Pancreas (tissue), 10 donors: ENCODE measurements around the gene PRSS22. TPM values are rescaled to one million over a fixed set of nuclear protein-coding genes. Genes with fewer than 3 reads are reported as not detected.

Experiments used
- ATAC-seq, 4 donors: fragments of 200-7000 bp; cut with Tn5 transposase; one replicate each; pipeline versions ENCODE4 v1.8.0 to v1.9.1; 2020; ENCODE audit warnings: mild to moderate bottlenecking in 4 of 4, moderate library complexity in 4 of 4
- DNase-seq, 6 donors: peaks; one replicate each; pipeline ENCODE4 v3.0.0-alpha.2; 2020
- FAIRE-seq: peaks from 2 replicates; lab custom pipeline; 2012; peaks lifted over from hg19 to GRCh38; lab: Jason Lieb, UNC
- H3K27ac ChIP-seq, 4 donors: fragments of 200-600 bp; sonication (generic); 1 replicate in 3 of 4; 2 replicates in 1 of 4; pipeline versions ENCODE4 v1.5.0 to v1.8.0; 2020
- H3K27me3 ChIP-seq, 4 donors: fragments of 200-600 bp; one replicate each; pipeline ENCODE4 v1.8.0; 2021
- H3K36me3 ChIP-seq, 3 donors: fragments of 200-600 bp; sonication (generic) in 1 of 3; one replicate each; pipeline versions ENCODE4 v1.5.0 to v1.8.0; 2020 to 2021
- H3K4me1 ChIP-seq, 3 donors: fragments of 200-600 bp; one replicate each; pipeline ENCODE4 v1.8.0; 2021
- H3K4me3 ChIP-seq, 4 donors: fragments of 200-600 bp; sonication (generic) in 2 of 4; one replicate each; pipeline versions ENCODE4 v1.5.0 to v1.8.0; 2020 to 2021
- H3K9me3 ChIP-seq, 4 donors: fragments of 200-600 bp; one replicate each; pipeline ENCODE4 v1.8.0; 2021
- CTCF ChIP-seq, 4 donors: fragments of 200-600 bp; sonication (generic) in 3 of 4; IDR thresholded peaks; one replicate each; pipeline versions ENCODE4 v1.5.0 to v1.8.0; 2021; ENCODE audit warnings: antibody characterized with exemption in 4 of 4
- WGBS, 2 donors: extraction: QIAGEN DNeasy Blood & Tissue Kit; methylation state at CpG; one replicate each; pipeline ENCODE4 v1.1.7; 2013; 5-methylcytosine and 5-hydroxymethylcytosine counted together
- intact Hi-C, 3 donors: fragments of 100-400 bp; cut with DNase I; formaldehyde crosslinking; loops; one replicate each; pipeline versions ENCODE4 v1.11.1 to v1.14.2; 2022
- polyA plus RNA-seq, 2 donors: library from polyadenylated mRNA; stranded (reverse); fragments of 200-250 nt; gene quantifications; one replicate each; pipeline ENCODE4 v1.2.3, GENCODE V29; 2013
- total RNA-seq, 6 donors: library from RNA; stranded (reverse); fragmentation: NEBNext Ultra II Directional in 4 of 6; extraction: Animal tissue kit (Norgen Biotek cat#: 25700) in 4 of 6; gene quantifications; one replicate each; pipeline versions ENCODE4 v1.2.1 to v1.2.4, GENCODE V29; 2021 to 2023
- donor health status: healthy with polysubstance abuse.
- donor health status: DM: no; HTN: no; CAD: no; lungs with moderate emphysema.
- donor health status: DM: no; HTN: no; CAD: no.
- donor health status: control.
- donor health status: control.
- donor health status: Bipolar disorder and iron deficiency.
- donor health status: DM: yes; HTN: yes; CAD: no.
- donor health status: DM: no; HTN: no; CAD: no.
- donor health status: DM: no; HTN: no; CAD: no.
- donor health status: DM: yes; HTN: yes; CAD: no.

Gene PRSS22
- total and polyA plus RNA-seq, 8 donors: 8.4 to 59.5 (median 16.9) TPM

- no peak overlapping the region for H3K4me3 ChIP-seq
- intact Hi-C loops: no loop called here
- H3K27me3 ChIP-seq: no peaks in the 10 kb centered on the region
- H3K9me3 ChIP-seq: no peaks in the 10 kb centered on the region
- DNase-seq: peak in 1 of 6 donors; percentile 30
- H3K27ac ChIP-seq: no peak overlapping the region
- H3K4me1 ChIP-seq: no peaks in the 10 kb centered on the region
- FAIRE-seq: no peak
- H3K36me3 ChIP-seq: no peaks in the 10 kb centered on the region
- WGBS, 2 donors: 68 to 77% methylated on average over 15 of the region's 15 CpGs
- no peak for ATAC-seq
- no peak for TF ChIP-seq CTCF (IDR thresholded peaks at IDR 0.05)
Measured at GRCh38 chr16:2827374-2827791, 30.6 kb downstream of the PRSS22 start.

DNA sequence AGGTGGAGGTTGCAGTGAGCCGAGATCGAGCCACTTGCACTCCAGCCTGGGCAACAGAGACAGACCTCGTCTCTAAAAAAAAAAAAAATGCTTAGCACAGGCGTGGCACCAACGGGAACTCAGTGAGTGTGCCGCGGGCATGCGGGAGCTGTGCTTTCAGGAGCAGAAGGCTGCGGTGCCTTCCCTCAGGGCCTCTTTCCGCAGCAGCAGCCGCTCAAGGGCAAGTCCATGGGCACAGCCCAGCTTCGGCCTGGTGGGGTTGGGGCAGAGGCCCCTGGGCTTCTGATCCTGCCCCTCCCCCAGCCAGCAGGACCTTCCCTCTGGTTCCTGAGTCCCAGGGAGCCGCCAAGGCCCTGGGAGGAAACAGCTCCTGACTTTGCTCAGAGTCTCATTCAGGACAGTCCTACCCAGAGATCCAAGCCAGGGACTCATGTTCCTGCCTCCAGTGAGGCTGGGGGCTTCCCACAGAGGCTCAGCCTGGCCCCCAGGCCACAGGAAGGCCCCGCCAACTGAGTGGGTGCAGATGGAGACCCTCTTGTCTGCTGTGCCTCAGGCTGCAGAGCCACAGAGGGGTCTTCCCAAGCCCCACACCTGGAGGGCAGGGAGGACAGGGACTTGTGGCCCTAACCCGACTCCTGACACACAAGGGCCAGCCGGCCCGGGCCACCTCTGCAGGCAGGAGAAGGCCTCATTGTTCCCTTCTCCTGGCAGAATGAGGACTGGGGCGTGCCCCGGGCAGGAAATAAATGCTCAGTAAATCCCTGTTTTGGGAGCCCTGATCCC lies 31.2 kb downstream of the PRSS22 start:
- no peaks in the 10 kb centered on the region for H3K36me3 ChIP-seq
- ATAC-seq (no peak), DNase-seq (peak in 1 of 6 donors; percentile 41), FAIRE-seq (no peak)
- no peak overlapping the region for H3K27ac ChIP-seq
- WGBS, 2 donors: 51 to 57% methylated on average over 19 of the region's 19 CpGs
- H3K4me3 ChIP-seq: no peak overlapping the region
- H3K4me1 ChIP-seq: no peaks in the 10 kb centered on the region
- H3K27me3 ChIP-seq: no peaks in the 10 kb centered on the region
- intact Hi-C loops: no loop called here
- no peaks in the 10 kb centered on the region for H3K9me3 ChIP-seq
- TF ChIP-seq CTCF (IDR thresholded peaks at IDR 0.05): no peak

DNA sequence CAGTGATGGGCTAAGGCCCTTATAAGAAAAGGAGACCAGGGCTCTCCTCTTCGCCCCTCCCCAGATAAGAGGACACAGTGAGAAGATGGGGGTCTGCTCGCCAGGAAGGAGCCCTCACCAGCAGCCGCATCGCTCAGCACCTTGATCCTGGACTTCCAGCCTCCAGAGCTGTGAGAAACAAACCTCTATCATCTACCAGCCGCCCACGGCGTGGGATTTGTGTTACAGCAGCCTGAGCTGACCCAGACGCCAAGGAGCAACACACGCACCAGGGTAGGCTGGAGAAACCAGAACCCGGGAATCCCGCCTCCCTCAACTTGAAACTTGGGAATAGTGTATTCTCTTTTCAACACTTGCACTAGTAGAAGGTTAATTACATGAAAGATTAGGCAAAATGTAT lies 32.1 kb downstream of the PRSS22 start:
- peak in 1 of 6 donors; percentile 37 for DNase-seq
- no peaks in the 10 kb centered on the region for H3K36me3 ChIP-seq
- WGBS, 2 donors: 69% methylated on average over 10 to 11 of the region's 11 CpGs
- no peaks in the 10 kb centered on the region for H3K27me3 ChIP-seq
- H3K27ac ChIP-seq: no peak overlapping the region
- ATAC-seq: no peak
- H3K9me3 ChIP-seq: no peaks in the 10 kb centered on the region
- H3K4me3 ChIP-seq: no peak overlapping the region
- no peaks in the 10 kb centered on the region for H3K4me1 ChIP-seq
- no peak for FAIRE-seq
- TF ChIP-seq CTCF (IDR thresholded peaks at IDR 0.05): no peak
- intact Hi-C loops: no loop called here

GRCh38 chr16:2825049-2825742 lies 32.8 kb downstream of the PRSS22 start:
- H3K36me3 ChIP-seq: no peaks in the 10 kb centered on the region
- DNase-seq (peak in 1 of 6 donors; percentile 41), ATAC-seq (no peak), FAIRE-seq (no peak)
- H3K27me3 ChIP-seq: no peaks in the 10 kb centered on the region
- no peak overlapping the region for H3K4me3 ChIP-seq
- no peak for TF ChIP-seq CTCF (IDR thresholded peaks at IDR 0.05)
- H3K27ac ChIP-seq: no peak overlapping the region
- intact Hi-C loops: no loop called here
- no peaks in the 10 kb centered on the region for H3K9me3 ChIP-seq
- WGBS, 2 donors: 59 to 67% methylated on average over 26 of the region's 26 CpGs
- H3K4me1 ChIP-seq: no peaks in the 10 kb centered on the region

GRCh38 chr16:2824626-2825025 lies 33.3 kb downstream of the PRSS22 start:
- Histone ChIP-seq H3K36me3 (no peaks in the 10 kb centered on the region), H3K9me3 (no peaks in the 10 kb centered on the region), H3K27ac (no peak overlapping the region), H3K27me3 (no peaks in the 10 kb centered on the region), H3K4me3 (no peak overlapping the region), H3K4me1 (no peaks in the 10 kb centered on the region)
- DNase-seq: peak in 1 of 6 donors; percentile 24
- 69 to 80% methylated on average over 10 of the region's 10 CpGs for WGBS, 2 donors
- no peak for FAIRE-seq
- no peak for TF ChIP-seq CTCF (IDR thresholded peaks at IDR 0.05)
- intact Hi-C loops: no loop called here
- ATAC-seq: no peak
